Naive thymus-derived CD4-positive, alpha-beta T cell (primary cell): ENCODE measurements around the gene ZNF165. TPM values are rescaled to one million over a fixed set of nuclear protein-coding genes. Genes with fewer than 3 reads are reported as not detected.

ENCODE experiments used
- ATAC-seq: fragments of 150-1000 bp; cut with Tn5 transposase; 2 replicates; pipeline ENCODE4 v1.10.0; 2021; ENCODE audit warnings: mild to moderate bottlenecking, moderate library complexity
- CTCF ChIA-PET: fragments of 350-600 bp; sonication (Branson Sonifier 250); formaldehyde crosslinking; loops from one replicate; lab custom pipeline; 2021; ENCODE audit warnings: antibody characterized with exemption; lab: Charles Lee
- POLR2A ChIA-PET: fragments of 350-600 bp; sonication (Branson Sonifier 250); formaldehyde crosslinking; loops from one replicate; lab custom pipeline; 2021; ENCODE audit warnings: antibody characterized with exemption, inconsistent platforms; lab: Charles Lee
- DNase-seq, 9 donors: peaks; one replicate each; pipeline versions ENCODE4 v3.0.0 to v3.0.0-alpha.2; 2020 to 2022; ENCODE audit warnings: mixed read lengths in 1 of 9
- H3K27ac ChIP-seq: one replicate; pipeline ENCODE4 v1.7.0; 2013; ENCODE audit warnings: mild to moderate bottlenecking, low read depth, low read length, moderate library complexity
- H3K27me3 ChIP-seq, 2 donors: one replicate each; pipeline ENCODE4 v1.7.0; 2013; ENCODE audit warnings: low read length in 2 of 2, mild to moderate bottlenecking in 2 of 2, moderate library complexity in 2 of 2; ENCODE audit not compliant: control insufficient read depth in 2 of 2, insufficient read depth in 2 of 2
- H3K36me3 ChIP-seq, 3 experiments: 1 replicate in 2 of 3; 2 replicates in 1 of 3; pipeline ENCODE4 v1.7.0; 2013; ENCODE audit warnings: low read length in 3 of 3, mild to moderate bottlenecking in 3 of 3, moderate library complexity in 1 of 3; ENCODE audit not compliant: insufficient read depth in 3 of 3, control insufficient read depth in 2 of 3
- H3K4me1 ChIP-seq, 2 donors: one replicate each; pipeline ENCODE4 v1.7.0; 2013; ENCODE audit warnings: low read length in 2 of 2, mild to moderate bottlenecking in 2 of 2, moderate library complexity in 1 of 2; ENCODE audit not compliant: control insufficient read depth in 2 of 2, insufficient read depth in 2 of 2
- H3K4me3 ChIP-seq: 2 replicates; pipeline ENCODE4 v1.7.0; 2013; ENCODE audit warnings: mild to moderate bottlenecking, low read length
- H3K9me3 ChIP-seq, 3 experiments: 1 replicate in 2 of 3; 2 replicates in 1 of 3; pipeline ENCODE4 v1.7.0; 2013; ENCODE audit warnings: low read length in 3 of 3; ENCODE audit not compliant: control insufficient read depth in 2 of 3
- H3K27ac Mint-ChIP-seq, 9 donors: one replicate each; pipeline ENCODE4 v1.8.0; 2020 to 2022; ENCODE audit warnings: mixed read lengths in 9 of 9, mild to moderate bottlenecking in 8 of 9, moderate library complexity in 5 of 9, inconsistent platforms in 2 of 9
- H3K27me3 Mint-ChIP-seq, 5 donors: one replicate each; pipeline ENCODE4 v1.8.0; 2021 to 2022; ENCODE audit warnings: mixed read lengths in 5 of 5, mild to moderate bottlenecking in 1 of 5
- H3K36me3 Mint-ChIP-seq, 5 donors: one replicate each; pipeline ENCODE4 v1.8.0; 2020 to 2022; ENCODE audit warnings: mixed read lengths in 5 of 5, mild to moderate bottlenecking in 3 of 5, inconsistent platforms in 1 of 5
- H3K4me1 Mint-ChIP-seq, 7 donors: one replicate each; pipeline ENCODE4 v1.8.0; 2020 to 2022; ENCODE audit warnings: mixed read lengths in 7 of 7, mild to moderate bottlenecking in 3 of 7, inconsistent platforms in 1 of 7
- H3K4me3 Mint-ChIP-seq, 10 donors: one replicate each; pipeline ENCODE4 v1.8.0; 2020 to 2022; ENCODE audit warnings: mild to moderate bottlenecking in 10 of 10, mixed read lengths in 10 of 10, moderate library complexity in 6 of 10, inconsistent platforms in 2 of 10
- H3K9me3 Mint-ChIP-seq, 11 donors: one replicate each; pipeline ENCODE4 v1.8.0; 2020 to 2022; ENCODE audit warnings: mixed read lengths in 11 of 11, mild to moderate bottlenecking in 4 of 11, inconsistent platforms in 1 of 11, moderate library complexity in 1 of 11
- intact Hi-C, 2 donors: fragments of 100-400 bp; cut with micrococcal nuclease; formaldehyde crosslinking; loops; one replicate each; pipeline ENCODE4 v1.15.1; 2023
- polyA plus RNA-seq, 2 donors: library from polyadenylated mRNA; unstranded; fragments of 300-500 nt; fragmentation: Illumina TruSeq; gene quantifications; one replicate each; pipeline ENCODE4 v1.2.3, GENCODE V29; 2021
- total RNA-seq, 6 experiments: library from RNA in 5 of 6; stranded (reverse) in 5 of 6; gene quantifications; 1 replicate in 5 of 6; 2 replicates in 1 of 6; pipeline ENCODE4 v1.2.3 and lab custom pipeline; 2021 to 2026

ZNF165 gene
- total and polyA plus RNA-seq, 7 experiments from 2014 or later, result 0.41 to 6.5 (median 1.1) TPM

DNA sequence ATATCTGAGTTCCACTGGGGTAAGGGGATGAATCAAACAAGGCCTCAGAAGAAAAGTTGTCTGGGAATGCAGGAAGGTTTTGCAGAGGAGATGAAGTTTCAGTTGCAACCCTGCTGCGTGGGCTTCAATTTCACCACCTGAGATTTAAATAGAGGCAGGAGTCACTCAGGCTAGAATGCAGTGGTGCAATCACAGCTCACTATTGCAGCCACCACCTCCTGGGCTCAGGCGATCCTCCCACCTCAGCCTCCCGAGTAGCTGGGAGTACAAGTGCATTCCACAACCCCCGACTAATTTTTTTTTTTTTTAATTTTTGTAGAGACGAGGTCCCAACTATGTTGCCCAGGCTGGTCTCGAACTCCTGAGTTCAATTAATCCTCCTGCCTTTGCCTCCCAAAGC is 1.5 kb upstream of the ZNF165 start:
- peaks cover 0 to 3% (median 0%) of the 10 kb centered on the region in 5 donors for H3K27me3 Mint-ChIP-seq

DNA sequence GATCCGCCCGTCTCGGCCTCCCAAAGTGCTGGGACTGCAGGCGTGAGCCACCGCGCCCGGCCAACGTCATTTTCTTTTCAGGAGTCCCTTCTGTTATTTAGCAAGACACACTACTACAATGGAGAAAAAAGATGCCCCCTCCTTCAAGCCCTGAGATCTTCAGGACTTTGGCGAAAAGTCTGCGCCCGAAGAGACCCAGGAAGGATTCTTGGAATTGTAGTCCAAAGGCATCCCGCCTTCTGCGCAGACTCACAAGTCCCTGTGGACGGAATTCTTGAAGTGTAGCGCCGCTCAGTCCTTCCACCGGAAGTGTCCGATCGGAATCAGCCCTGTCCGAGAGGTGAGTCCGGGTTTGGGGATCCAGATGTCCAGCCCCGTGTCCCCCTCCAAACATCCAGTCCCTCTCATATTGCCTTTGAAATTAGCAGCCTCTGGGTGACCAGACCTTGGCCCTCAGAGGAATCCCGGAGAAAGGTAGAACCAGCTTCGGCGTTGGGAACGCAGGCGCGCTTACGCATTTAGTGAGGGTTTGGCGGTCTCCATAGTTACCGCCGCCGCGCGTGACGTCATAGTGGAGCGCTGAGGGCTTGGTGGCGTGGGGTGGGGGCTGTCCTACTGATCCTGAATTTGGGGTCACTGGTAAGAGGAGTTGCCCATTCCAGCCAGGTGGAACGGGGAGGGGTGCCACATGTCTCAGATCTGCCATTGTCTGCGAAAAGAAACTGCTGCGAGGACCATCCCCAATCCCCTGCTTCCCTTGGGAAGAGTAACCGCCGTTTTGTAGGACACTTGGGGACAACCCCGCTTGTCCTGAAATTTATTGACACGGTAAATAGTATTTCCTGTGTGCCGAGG is 490 bp downstream of the ZNF165 start:
- peaks cover 12 to 27% (median 16%) of the 10 kb centered on the region in 7 donors for H3K4me1 Mint-ChIP-seq
- POLR2A ChIA-PET, result interaction anchor here (0.6 to 1.3 kb wide), 5 partner anchors 23 to 948 kb away, joined by 3 to 4 read pairs (median 3); partner anchors contain the start of gene ZKSCAN4
- H3K27me3 Mint-ChIP-seq, result peaks cover 0 to 3% (median 0%) of the 10 kb centered on the region in 5 donors
- H3K9me3 ChIP-seq, result no peaks in the 10 kb centered on the region
- DNase-seq (peak; percentile 89 to 94 (median 93)), ATAC-seq (peak; percentile 85)
- CTCF ChIA-PET, result no interaction called here
- peaks cover 6 to 7% of the 10 kb centered on the region in 2 donors for H3K4me1 ChIP-seq
- H3K36me3 Mint-ChIP-seq, result peaks cover 0 to 11% (median 7%) of the 10 kb centered on the region in 5 donors
- no peaks in the 10 kb centered on the region for H3K27me3 ChIP-seq
- intact Hi-C loops, result loop anchor here (1.0 to 10.0 kb wide), 27 partner anchors 23 to 1986 kb away; partner anchors contain the start of genes ZKSCAN4 (in 2 of the 2), ZKSCAN8 (in 2 of the 2), ZSCAN16 (in 2 of the 2) and ZSCAN23 (in 2 of the 2)
- H3K36me3 ChIP-seq, result no peaks in the 10 kb centered on the region
- peak overlapping the region; percentile 99 for H3K4me3 ChIP-seq
- peak overlapping the region; percentile 87 to 99 (median 98) for H3K4me3 Mint-ChIP-seq
- peak overlapping the region; percentile 84 to 99 (median 98) for H3K27ac Mint-ChIP-seq
- H3K27ac ChIP-seq, result peak overlapping the region; percentile 97
- H3K9me3 Mint-ChIP-seq, result peaks cover 0 to 6% (median 0%) of the 10 kb centered on the region in 11 donors

More for the DNA sequence above, 1.5 kb upstream of the ZNF165 start:
- no peak overlapping the region for H3K27ac ChIP-seq
- Mint-ChIP-seq H3K4me1 (peaks cover 12 to 27% (median 16%) of the 10 kb centered on the region in 7 donors), H3K36me3 (peaks cover 0 to 4% (median 0%) of the 10 kb centered on the region in 5 donors), H3K9me3 (peaks cover 0 to 6% (median 0%) of the 10 kb centered on the region in 11 donors), H3K27ac (peak overlapping the region in 4 of 9 donors; percentile 15 to 99 (median 64)), H3K4me3 (peak overlapping the region in 8 of 10 donors; percentile 12 to 61 (median 40))
- ChIA-PET CTCF (no interaction called here), POLR2A (interaction anchor here (0.6 kb wide), 1 partner anchor 49 kb away, joined by 4 read pairs; no protein-coding TSS in a partner anchor)
- ATAC-seq (no peak), DNase-seq (no peak)
- intact Hi-C loops, result no loop called here
- H3K36me3 ChIP-seq, result no peaks in the 10 kb centered on the region
- H3K4me3 ChIP-seq, result no peak overlapping the region
- no peaks in the 10 kb centered on the region for H3K9me3 ChIP-seq
- H3K27me3 ChIP-seq, result no peaks in the 10 kb centered on the region
- peaks cover 6 to 7% of the 10 kb centered on the region in 2 donors for H3K4me1 ChIP-seq

DNA sequence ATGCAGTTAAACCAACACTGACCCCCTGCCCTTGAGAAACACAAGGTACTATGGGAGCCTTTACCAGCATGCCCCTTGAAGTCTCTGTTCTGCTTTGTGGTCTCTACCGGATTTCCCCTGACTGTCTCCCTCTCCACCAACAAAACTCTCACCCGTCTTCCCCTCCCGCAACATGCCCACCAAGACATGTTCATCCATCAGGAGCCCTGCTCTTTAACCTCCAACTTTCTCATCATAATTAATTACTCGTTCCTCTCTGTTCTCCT is 1.1 kb downstream of the ZNF165 start:
- H3K36me3 Mint-ChIP-seq, result peaks cover 0 to 14% (median 10%) of the 10 kb centered on the region in 5 donors
- H3K9me3 Mint-ChIP-seq, result peaks cover 0 to 6% (median 0%) of the 10 kb centered on the region in 11 donors
- H3K4me3 Mint-ChIP-seq, result peak overlapping the region; percentile 87 to 99 (median 98)
- ATAC-seq, result peak; percentile 66
- peak overlapping the region; percentile 99 for H3K4me3 ChIP-seq
- H3K4me1 Mint-ChIP-seq, result peaks cover 12 to 27% (median 16%) of the 10 kb centered on the region in 7 donors
- peak overlapping the region; percentile 97 for H3K27ac ChIP-seq
- peak in 4 of 9 donors; percentile 52 to 69 (median 61) for DNase-seq
- intact Hi-C loops, result loop anchor here (1.0 to 10.0 kb wide), 24 partner anchors 23 to 1986 kb away; partner anchors contain the start of genes ZSCAN16 (in 2 of the 2), ZSCAN23 (in 2 of the 2), ABT1 (in 1 of the 2) and PPP1R11 (in 1 of the 2)
- H3K27me3 Mint-ChIP-seq, result peaks cover 0 to 3% (median 0%) of the 10 kb centered on the region in 5 donors
- POLR2A ChIA-PET, result interaction anchor here (0.6 to 1.2 kb wide), 3 partner anchors 170 to 949 kb away, joined by 3 read pairs; partner anchors contain the start of gene ZKSCAN4
- peaks cover 6 to 7% of the 10 kb centered on the region in 2 donors for H3K4me1 ChIP-seq
- no peaks in the 10 kb centered on the region for H3K36me3 ChIP-seq
- H3K27ac Mint-ChIP-seq, result peak overlapping the region; percentile 84 to 99 (median 98)
- no peaks in the 10 kb centered on the region for H3K9me3 ChIP-seq
- CTCF ChIA-PET, result no interaction called here
- H3K27me3 ChIP-seq, result no peaks in the 10 kb centered on the region

DNA sequence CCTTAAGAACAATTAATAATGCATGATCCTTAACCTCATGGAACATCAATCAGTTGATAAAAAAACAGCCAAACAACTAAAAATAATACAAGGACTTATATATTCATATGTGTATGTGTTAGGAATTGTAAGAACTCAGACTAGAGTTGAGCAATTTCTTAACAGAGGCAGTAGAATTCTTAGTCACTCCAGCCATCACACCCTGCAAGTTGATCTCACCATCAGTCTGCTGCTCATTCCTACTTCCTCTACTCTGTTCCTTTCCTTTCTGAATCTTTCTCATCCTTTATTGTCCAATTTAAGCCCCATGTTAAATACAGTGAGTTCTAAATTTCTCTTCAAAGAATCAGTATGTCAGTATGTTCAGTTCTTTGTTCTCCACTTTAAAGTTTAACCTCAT is 2.6 kb downstream of the ZNF165 start:
- H3K4me3 ChIP-seq, result no peak overlapping the region
- CTCF ChIA-PET, result no interaction called here
- no peak overlapping the region for H3K27ac ChIP-seq
- Mint-ChIP-seq H3K36me3 (peaks cover 0 to 24% (median 16%) of the 10 kb centered on the region in 5 donors), H3K27me3 (peaks cover 0 to 3% (median 0%) of the 10 kb centered on the region in 5 donors), H3K4me1 (peaks cover 12 to 27% (median 16%) of the 10 kb centered on the region in 7 donors), H3K9me3 (peaks cover 0 to 13% (median 6%) of the 10 kb centered on the region in 11 donors), H3K4me3 (no peak overlapping the region), H3K27ac (peak overlapping the region in 5 of 9 donors; percentile 8 to 99 (median 97))
- H3K4me1 ChIP-seq, result peaks cover 6 to 7% of the 10 kb centered on the region in 2 donors
- H3K27me3 ChIP-seq, result no peaks in the 10 kb centered on the region
- intact Hi-C loops, result loop anchor here (5.0 to 10.0 kb wide), 9 partner anchors 248 to 1984 kb away; partner anchors contain the start of genes ABT1 (in 1 of the 2), PPP1R11 (in 1 of the 2), TRIM27 (in 1 of the 2) and ZSCAN23 (in 1 of the 2)
- no peak for DNase-seq
- no peaks in the 10 kb centered on the region for H3K36me3 ChIP-seq
- peaks cover 0 to under 1% (median 0%) of the 10 kb centered on the region in 3 experiments for H3K9me3 ChIP-seq
- POLR2A ChIA-PET, result no interaction called here
- ATAC-seq, result no peak

DNA sequence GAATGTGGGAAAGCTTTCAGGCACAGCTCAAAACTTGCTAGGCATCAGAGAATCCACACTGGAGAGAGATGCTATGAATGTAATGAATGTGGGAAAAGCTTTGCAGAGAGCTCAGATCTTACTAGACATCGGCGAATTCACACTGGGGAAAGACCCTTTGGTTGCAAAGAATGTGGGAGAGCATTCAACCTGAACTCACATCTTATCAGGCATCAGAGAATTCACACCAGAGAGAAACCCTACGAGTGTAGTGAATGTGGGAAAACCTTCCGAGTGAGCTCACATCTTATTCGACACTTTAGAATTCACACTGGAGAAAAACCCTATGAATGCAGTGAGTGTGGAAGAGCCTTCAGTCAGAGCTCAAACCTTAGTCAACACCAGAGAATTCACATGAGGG is 8.7 kb downstream of the ZNF165 start:
- ChIA-PET CTCF (no interaction called here), POLR2A (interaction anchor here (1.1 kb wide), 1 partner anchor 15 kb away, joined by 4 read pairs; no protein-coding TSS in a partner anchor)
- Mint-ChIP-seq H3K27ac (no peak overlapping the region), H3K9me3 (peaks cover 5 to 49% (median 33%) of the 10 kb centered on the region in 11 donors), H3K27me3 (peaks cover 0 to 30% (median 16%) of the 10 kb centered on the region in 5 donors), H3K4me1 (no peaks in the 10 kb centered on the region), H3K36me3 (peaks cover 23 to 52% (median 48%) of the 10 kb centered on the region in 5 donors), H3K4me3 (no peak overlapping the region)
- ATAC-seq (no peak), DNase-seq (no peak)
- Histone ChIP-seq H3K4me1 (no peaks in the 10 kb centered on the region), H3K27ac (no peak overlapping the region), H3K36me3 (peaks cover 0 to 5% (median 0%) of the 10 kb centered on the region in 3 experiments), H3K27me3 (no peaks in the 10 kb centered on the region), H3K9me3 (peaks cover 0 to 25% (median 0%) of the 10 kb centered on the region in 3 experiments), H3K4me3 (no peak overlapping the region)
- intact Hi-C loops, result loop anchor here in 1 of 2 donors (10.0 kb wide), 4 partner anchors 254 to 1494 kb away; partner anchors contain the start of gene ABT1

DNA sequence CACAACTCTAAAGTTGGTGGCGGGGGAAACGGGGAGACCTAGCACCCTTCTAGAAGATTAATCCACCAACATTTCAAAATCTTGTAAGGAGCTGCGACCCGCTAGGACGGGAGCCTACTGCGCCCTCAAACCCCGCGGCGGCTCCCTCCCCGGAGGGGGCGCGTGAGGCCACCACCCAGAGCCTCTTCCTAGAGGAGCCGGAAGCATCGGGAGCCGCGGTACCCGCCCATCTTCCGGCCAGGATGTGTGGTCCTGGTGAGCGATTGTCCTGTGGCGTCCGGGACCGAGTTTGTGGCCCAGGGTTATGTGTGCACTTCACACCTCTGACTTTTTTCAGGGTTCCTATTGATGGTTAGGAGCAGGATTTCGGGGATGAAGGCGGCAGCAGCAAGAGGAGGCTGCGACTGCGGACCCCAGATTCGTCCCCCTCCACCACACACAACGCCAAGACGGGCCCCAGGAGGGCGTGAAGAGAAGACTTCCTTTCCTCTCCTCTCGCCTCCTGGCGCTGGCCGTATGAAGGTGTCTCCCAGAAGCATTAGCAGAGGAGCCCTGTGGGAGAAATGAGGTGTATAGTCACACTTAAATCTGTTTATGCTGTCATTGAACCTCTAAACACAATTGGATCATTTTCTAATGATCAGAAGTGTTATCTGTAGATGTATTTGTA is 10.7 kb downstream of the ZNF165 start:
- Mint-ChIP-seq H3K27ac (no peak overlapping the region), H3K36me3 (peaks cover 23 to 42% (median 40%) of the 10 kb centered on the region in 5 donors), H3K9me3 (peaks cover 5 to 49% (median 33%) of the 10 kb centered on the region in 11 donors), H3K27me3 (peaks cover 0 to 35% (median 16%) of the 10 kb centered on the region in 5 donors), H3K4me3 (peak overlapping the region in 4 of 10 donors; percentile 15 to 28 (median 23)), H3K4me1 (no peaks in the 10 kb centered on the region)
- Histone ChIP-seq H3K36me3 (peaks cover 0 to 5% (median 0%) of the 10 kb centered on the region in 3 experiments), H3K27ac (no peak overlapping the region), H3K4me1 (no peaks in the 10 kb centered on the region), H3K9me3 (peaks cover 0 to 25% (median 0%) of the 10 kb centered on the region in 3 experiments), H3K4me3 (no peak overlapping the region), H3K27me3 (no peaks in the 10 kb centered on the region)
- POLR2A ChIA-PET, result no interaction called here
- intact Hi-C loops, result no loop called here
- no peak for ATAC-seq
- DNase-seq, result no peak
- CTCF ChIA-PET, result no interaction called here
